IPS DF 4.7 (cell line): ENCODE data around the gene AHRR.

ENCODE experiments used
- DNase-seq: peaks from one replicate; pipeline ENCODE4 v3.0.0-alpha.2; 2013; ENCODE audit warnings: low spot score; ENCODE audit errors: extremely low read depth

AHRR gene

DNA sequence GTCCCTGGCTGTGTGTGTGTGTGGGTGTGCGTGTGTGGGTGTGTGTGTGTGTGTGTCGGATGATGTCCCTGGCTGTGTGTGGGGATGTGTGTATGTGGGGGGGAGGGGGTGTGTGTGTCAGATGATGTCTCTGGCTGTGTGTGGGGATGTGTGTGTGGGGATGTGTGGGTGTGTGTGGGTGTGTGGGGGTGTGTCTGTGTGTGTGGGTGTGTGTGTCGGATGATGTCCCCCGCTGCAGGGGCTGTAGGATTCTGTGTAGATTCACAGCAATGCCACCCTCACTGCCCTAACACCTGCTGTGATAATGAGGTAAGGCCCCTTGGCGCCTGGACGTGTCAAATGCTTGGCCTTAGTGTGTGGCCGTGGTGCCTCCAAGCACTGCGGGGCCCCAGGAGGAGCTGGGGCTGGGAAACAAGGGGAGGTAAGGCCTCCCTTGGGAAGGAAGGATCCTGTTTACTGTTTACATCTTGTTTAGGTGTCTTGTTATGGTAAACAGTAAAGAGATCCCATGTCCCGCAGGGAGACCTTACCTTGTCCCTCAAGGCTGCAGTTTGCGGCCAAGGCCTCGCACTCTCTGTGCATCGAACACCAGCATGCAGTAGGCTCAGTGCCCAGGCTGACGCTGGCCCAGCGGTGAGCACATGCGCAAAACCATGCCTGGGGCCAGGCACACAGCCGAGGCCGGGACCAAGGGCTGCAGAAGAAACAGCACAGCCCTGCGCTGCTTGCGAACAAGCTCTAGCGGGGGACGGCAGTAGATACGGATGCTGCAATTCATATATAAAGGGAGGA, 24.1 kb downstream of the AHRR start:
- no peak for DNase-seq

DNA sequence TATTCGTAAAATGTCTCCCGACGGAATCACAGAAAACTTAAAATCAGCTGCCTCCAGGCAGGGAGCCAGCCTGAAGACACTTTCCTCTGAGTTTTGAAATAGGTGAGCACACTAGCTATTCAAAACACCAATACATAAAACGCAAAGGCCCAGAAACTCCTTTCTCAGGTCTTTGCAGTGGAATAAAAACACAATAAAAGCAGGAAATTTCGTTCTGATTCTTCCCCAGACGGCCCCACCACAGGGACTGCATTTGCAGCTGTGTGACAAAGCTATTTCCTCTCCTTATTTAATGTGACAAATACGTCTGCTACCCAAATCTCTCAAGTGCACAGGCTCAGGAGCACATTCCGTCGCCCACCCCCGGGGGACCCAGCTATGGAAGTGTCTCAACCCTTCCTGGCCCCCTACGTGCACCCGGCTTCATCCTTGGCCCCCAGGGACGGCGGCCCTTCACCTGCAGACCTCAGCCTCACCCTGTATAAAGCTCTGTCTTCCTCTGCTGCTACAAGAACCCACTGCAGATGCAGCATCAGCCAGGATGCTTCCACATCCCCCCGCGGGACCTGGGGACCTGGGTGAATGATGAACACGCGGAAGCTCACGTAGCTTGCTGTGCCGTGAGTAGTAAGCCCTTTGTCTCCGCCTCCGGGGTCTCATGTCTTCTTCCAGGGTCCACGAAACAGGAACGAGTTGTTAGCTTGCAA, 24.9 kb downstream of the AHRR start:
- no peak for DNase-seq

DNA sequence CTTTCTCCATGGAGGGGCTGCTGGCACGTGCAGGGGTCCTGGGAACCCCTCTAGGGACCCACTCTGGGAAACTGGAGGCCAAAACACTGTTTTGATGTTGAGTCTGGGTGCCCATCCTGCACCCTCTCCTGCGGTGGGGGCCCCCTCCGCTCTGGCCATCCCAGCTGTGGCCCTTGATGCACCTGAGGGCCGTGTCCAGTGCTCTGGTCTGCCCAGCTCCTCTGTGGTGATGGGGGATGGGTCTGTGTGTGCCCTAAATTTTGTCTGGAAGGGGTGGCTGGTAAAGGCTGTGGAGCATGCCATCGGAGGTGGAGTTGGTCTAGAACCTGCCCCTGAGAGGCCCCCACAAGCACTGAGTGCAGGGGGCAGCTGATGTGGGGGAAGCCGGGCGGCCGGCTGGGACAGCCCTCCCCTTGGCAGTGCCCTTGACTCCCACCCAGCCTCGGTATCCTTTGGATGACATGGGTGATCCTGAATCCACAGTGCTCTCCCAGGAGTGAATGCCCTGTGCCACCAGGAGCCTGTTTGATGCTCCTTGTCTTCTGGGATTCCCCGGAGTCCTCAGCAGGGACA, 26.3 kb downstream of the AHRR start:
- no peak for DNase-seq

- no peak for DNase-seq
These were observed 27.2 kb downstream of the AHRR start for GRCh38 chr5:348726-349125.

DNA sequence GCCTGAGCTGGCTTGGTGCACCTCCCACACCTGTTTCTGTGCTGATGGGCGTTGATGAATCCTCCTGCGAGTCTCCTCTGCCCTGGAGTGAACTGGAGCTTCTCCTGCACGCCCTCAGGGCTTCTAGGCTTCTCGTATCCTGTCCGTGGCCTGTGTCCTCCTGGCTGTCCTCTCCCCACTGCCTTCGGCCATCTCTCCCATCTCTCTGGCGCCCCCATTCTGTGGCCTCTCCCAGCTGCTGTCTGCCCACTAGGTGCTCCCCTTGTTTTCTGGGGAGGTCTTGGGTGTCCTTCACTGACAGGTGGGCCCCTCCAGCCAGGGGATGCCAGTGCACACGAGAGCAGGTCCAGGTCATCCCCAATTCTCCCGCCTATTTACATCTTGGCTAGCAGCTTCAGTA, 28.8 kb downstream of the AHRR start:
- DNase-seq, result no peak

DNA sequence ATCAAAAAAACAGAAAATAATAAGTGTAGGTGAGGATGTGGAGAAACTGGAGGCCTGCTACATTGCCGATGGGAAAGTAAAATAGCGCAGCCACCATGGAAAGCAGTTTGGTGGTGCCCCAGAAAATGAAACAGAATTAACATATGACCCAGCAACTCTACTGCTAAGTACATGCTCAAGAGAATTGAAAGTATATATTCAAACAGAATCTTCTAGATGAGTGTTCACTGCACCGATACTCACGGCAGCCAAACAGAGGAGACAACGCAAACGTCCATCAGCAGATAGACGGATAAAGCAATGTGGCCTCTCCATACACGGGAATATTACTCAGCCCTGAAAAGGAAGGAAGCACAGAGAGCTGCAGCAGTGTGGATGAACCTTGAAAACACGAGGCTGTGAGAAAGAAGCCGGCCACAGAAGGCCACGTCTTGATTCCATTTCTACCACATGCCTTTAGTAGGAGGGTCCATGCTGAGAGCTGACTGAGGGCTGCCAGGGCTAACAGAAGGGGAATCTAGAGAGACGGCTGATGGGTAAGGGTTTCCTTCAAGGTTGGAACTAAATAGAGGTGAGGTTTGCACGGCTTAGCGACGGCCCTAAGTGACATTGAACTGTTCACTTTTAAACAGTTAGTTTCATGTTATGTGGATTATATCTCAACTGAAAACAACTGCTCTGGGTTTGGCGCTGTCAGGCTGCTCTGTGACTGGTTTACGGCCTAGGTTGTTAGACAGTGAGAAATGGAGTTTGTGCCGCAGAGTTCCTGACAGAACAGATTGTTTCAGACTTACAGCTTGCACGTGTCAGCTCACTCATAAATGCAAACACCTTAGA, 29.8 kb downstream of the AHRR start:
- no peak for DNase-seq

DNA sequence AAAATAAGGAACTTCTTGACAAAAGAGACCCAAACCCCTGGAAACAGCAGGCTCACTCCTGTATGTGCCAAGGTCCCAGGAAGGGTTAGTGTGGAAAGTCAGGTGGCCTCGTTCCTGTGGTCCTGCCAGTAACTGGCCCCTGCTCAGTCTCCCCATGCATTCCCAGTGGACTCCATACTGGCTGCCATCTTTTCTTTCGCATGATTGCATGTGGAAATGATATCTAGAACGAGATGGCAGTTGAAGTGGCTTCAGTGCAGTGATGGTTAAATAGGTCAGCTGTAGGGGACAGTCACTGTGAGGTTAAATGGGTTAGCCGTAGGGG, 30.4 kb downstream of the AHRR start:
- no peak for DNase-seq

DNA sequence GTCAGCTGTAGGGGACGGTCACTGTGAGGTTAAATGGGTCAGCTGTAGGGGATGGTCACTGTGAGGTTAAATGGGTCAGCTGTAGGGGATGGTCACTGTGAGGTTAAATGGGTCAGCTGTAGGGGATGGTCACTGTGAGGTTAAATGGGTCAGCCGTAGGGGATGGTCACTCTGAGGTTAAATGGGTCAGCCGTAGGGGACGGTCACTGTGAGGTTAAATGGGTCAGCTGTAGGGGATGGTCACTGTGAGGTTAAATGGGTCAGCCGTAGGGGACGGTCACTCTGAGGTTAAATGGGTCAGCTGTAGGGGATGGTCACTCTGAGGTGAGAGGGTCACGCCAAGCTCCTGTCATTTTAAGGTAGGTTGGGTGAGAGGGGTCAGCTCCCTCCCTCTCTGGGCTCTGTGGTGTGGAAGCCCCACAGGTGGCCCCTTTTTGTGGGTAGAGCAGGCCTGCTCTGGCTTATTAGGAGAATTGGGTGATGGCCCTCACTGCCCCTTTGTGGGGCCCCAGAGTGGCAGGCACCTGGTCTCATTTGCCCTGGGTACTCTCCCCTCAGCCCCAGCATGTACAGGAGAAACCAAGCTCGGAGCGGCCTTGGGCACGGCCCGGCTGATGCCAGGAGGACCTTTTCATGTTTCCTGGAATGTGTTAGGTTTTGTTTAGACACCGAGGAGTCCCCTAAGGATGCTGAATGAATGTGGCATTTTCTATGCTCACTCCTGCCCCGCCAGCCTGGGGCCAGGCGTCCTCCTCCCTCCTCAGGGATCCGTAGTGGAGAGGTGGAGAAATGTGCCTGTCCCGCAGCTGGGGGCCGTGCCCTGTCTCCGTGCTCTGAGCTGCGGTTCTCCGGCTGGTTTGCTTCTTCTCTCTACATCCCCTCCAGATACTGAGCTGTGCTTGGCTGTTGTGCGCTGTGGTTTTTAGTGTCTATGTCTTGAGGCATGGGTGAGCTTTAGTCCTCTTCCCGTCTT, 31.4 kb downstream of the AHRR start:
- DNase-seq, result no peak

- no peak for DNase-seq
These were observed 32.4 kb downstream of the AHRR start for GRCh38 chr5:353612-354580.

DNA sequence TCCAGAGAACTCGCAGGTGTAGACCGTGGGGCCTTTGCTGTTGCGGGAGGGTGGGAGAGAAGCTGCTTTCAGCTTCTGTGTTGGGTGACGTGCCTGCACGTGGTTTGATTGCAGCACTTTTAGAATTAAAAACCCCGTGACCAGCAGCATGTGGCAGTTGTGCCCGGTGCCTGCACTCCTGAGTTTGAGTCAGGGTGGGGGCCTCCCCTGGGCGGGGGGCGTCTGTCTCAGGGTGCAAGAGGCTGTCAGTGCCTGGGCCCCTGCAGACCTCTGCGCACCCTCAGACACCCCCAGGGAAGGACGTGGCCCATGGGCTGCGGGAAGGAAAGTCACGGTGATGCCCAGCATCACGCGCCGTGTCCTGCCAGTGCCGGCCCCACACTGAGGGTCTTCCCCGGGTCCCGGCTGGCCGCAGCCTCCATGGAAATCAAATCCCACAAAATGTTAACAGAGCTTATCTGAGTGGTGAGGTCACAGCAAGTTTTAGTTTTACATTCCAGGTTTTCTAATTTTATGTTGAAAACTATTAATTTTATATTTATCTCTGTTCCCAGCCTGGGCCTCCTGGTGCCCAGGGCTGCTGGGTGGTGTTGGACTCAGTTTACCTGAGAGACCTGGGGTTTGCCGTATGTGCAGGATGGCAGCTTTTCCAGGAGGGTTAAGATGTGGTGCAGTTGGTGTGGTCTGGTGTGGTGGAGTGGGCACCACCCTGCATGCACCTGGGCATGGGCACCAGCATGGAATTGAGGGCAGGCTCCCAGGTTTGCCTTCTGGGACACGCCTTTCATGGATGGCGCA, 33.3 kb downstream of the AHRR start:
- DNase-seq, result no peak

DNA sequence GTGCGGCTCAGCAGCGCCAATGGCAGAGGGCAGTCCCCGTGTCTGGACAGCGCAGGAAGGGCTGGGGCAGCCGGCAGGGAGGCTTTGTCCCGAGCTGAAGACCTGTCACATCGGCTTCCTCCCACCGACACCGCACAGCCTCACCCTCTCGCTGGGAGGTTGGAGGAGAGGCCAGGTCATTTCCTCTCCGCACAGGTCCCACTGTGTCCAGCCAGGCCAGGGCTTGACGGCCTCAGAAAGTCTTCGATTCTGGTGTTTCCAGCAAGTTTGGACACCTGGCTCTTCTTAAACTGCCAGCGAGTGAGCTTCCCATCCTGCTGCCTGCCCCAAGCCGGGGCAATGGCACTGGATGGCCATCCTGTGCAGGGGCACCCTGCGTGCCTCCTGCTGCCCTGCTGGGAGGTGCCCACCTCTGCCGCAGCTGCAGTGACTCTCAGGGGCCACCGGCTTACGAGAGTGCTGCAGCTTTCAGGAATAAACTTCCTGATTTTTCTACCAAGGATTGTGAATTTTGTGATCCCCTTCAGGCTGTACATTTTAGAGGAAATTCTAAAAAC, 33.9 kb downstream of the AHRR start:
- no peak for DNase-seq

GRCh38 chr5:355958-356357, 34.4 kb downstream of the AHRR start:
- DNase-seq, result no peak

DNA sequence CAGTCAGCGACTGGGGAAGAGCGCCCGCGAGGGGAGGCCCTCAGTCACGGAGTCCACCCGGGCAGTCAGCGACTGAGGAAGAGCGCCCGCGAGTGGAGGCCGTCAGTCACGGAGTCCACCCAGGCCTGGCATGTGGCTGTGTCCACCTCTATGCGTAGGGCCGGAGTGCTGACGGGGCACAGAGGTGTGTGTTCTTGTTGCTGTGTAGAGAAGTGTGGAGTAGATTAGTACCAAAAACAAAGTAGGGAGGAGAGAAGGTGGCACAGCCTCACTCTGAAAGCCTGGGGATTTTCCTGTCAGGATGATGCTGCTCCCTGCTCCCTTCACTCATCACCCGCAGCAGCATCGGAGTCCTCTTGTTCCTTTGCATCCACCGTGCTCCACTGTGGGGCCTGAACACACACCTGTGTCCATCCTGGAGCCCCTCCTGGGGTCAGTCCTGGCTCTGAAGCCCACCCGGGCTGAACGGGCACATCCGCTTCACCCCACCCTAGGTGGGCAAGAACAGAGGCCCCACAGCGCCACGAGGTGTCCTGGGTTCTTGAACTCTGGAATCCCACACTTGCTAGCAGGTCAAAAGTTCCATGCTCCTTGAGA, 37.9 kb downstream of the AHRR start:
- no peak for DNase-seq

- DNase-seq, result no peak
These were observed 38.9 kb downstream of the AHRR start for GRCh38 chr5:360257-361027.

DNA sequence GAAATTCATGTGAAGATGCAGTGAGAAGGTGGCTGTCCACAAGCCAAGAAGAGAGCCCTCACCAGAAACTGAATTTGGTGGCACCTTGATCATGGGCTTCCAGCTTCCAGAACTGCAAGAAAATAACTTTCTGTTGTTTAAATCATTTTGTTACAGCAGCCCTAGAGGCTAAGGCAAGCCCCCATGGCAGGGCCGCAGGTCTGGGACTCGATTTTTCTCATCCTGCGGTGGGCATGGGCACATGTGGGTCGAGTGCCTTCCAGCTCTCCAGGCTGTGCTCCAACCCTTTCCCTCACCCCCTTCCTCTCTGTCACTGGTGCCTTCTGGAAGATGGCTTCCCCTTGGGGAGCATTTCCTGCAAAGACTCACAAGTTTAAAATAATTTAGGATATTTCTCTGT, 40.7 kb downstream of the AHRR start:
- DNase-seq, result no peak

DNA sequence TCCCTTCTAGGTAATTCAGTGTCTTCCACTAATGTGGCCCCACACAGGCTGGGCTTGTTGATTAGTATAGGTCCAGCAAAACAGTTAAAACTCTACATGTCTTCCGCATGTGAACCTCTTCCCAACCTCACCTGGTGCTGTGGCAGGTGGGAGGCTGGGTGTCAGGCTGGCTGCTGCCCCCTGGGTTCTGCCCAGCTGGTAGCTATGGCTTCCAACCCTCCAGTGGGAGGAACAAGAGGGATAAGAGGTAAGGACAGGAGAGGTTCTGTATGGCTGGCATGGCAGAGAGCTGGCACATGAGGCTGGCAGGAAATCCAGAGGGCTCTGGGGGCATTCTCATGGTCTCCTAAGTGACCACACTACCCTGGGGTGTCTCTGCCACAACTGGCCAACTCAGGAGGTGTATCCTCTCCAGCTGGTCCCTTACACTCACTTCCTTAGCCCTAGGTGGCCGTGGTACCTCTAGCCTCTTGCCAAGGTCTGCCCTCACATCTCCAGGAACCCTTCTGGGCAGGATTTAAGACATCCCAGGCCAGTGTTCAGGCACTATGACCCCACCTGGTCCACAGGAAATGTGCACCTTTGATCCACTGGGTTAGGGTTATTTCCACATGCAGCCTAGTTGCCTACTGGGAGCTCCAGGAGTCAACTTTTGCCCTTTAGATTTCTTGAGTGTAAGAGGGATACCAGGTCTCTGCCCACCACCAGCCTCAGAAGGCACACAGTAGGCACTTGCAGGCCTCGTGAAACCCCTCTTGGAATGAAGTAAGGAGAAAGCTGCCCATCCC, 41.7 kb downstream of the AHRR start:
- DNase-seq, result no peak

DNA sequence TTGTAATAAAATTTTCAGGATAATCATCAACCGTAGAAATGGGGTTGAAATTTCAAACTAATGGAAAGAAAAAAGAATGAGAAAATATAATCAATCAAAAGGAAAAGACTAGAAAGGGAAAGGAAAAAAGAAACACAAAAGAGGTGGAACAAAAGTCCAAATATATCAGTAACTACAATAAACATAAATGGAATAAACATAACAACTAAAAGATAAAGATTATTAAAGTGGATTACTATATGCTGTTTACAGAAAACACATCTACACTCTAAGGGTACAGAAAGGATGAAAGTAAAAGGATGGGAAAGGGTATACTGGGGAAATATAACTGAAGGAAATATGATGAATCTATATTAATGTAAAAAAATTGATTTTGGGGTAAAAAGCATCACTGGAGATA, 43.0 kb downstream of the AHRR start:
- no peak for DNase-seq
